Ovary (tissue), 3 donors: ENCODE results near the gene SCGN.

ENCODE experiments used
- CTCF ChIP-seq, 3 donors: fragments of 450-650 bp in 2 of 3; fragments of 200-600 bp in 1 of 3; IDR thresholded peaks; one replicate each; pipeline versions ENCODE4 v1.5.1 to v1.8.0; 2016 to 2022; ENCODE audit warnings: antibody characterized with exemption in 3 of 3, mild to moderate bottlenecking in 1 of 3
- EP300 ChIP-seq: sonication (generic); formaldehyde crosslinking; IDR thresholded peaks from one replicate; pipeline ENCODE4 v1.6.1; 2017; ENCODE audit warnings: antibody characterized with exemption
- donor health status: DM: no; HTN: no; CAD: no.

- TF ChIP-seq EP300 (no peak), CTCF (IDR thresholded peaks at IDR 0.05) (no peak)
These were observed 2.4 kb upstream of the SCGN start for GRCh38 chr6:25649611-25650010.
